ENCODE measurements around the gene PEMT. TPM values are rescaled to one million over a fixed set of nuclear protein-coding genes. Genes with fewer than 3 reads are reported as not detected.

Gene PEMT
- 19.1 and 28.5 TPM in 2 replicates for total RNA-seq

GRCh38 chr17:17591355-17592298 is at the start of gene PEMT:
PEMT (minus strand) TSS chr17:17591708; CDS start chr17:17591626, 82 bp downstream.

GRCh38 chr17:17496189-17497064 is 95.1 kb downstream of the PEMT start, which contains the start of gene RASD1:
RASD1 (minus strand) TSS chr17:17496395; CDS start chr17:17496181, 214 bp downstream.

GRCh38 chr17:17476865-17477467 is 114.5 kb downstream of the PEMT start, which contains the start of gene MED9:
MED9 (plus strand) TSS chr17:17477000; CDS start chr17:17477042, 42 bp downstream.

Small RNA genes lying within 50 kb of the gene (small RNA-seq; reads per million reads assigned to genes)
- gene RF00019 (not detected), gene RNU6-468P (not detected)

Other genes with a start within 250 kb of the PEMT start
- 13.7 and 14.9 TPM in 2 replicates for gene MED9, start 114.7 kb downstream of the PEMT start, total RNA-seq
- 13.9 and 49.0 TPM in 2 replicates for gene RASD1, start 95.3 kb downstream of the PEMT start, total RNA-seq
- 9.8 and 10.6 TPM in 2 replicates for gene RAI1, start 89.8 kb upstream of the PEMT start, total RNA-seq
- gene SREBF1, start 245.3 kb upstream of the PEMT start, total RNA-seq = 26.4 and 47.6 TPM in 2 replicates

Measured in articular chondrocyte of knee joint (primary cell).